Measurements from ENCODE around the gene GRIK3.

Gene GRIK3

DNA sequence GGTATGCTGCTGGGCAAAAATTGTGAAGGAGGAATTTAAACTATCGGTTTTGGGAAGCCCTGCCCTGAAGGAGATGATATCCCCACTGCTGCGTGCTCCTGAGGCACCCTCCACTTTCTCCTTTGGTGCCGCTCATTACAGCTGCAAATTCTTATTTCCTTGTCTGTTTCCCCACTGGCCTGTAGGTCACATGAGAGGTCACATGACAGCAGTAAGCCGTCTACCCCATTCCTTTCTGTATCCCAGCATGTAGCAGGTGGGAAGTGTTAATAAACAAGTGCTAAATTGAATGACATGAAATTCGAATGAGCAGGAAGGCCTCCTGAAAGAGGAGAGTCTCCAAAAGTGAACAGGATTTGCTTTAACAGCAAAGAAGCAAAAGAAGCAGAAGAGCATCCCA is 58.7 kb downstream of the GRIK3 start:
- DNase-seq: no peak

DNA sequence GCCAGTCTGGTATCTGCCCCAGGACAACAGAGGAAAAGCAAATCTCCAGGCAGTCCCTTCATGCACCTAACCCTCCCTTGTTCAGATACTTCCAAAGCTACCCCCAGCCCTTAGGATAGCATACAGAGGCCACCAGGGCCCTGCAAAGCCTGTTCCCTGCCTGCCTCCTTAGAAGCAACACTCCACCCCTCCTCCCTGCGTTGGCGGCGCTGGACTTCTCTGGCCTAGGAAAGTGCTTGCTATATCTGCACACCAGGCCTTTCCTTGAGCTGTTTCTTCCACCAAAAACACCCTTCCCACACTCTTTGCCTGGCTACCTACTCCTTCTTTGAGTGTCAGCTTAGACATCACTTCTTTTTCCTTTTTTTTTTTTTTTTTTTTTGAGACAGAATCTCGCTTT is 61.3 kb downstream of the GRIK3 start:
- no peak for DNase-seq

DNA sequence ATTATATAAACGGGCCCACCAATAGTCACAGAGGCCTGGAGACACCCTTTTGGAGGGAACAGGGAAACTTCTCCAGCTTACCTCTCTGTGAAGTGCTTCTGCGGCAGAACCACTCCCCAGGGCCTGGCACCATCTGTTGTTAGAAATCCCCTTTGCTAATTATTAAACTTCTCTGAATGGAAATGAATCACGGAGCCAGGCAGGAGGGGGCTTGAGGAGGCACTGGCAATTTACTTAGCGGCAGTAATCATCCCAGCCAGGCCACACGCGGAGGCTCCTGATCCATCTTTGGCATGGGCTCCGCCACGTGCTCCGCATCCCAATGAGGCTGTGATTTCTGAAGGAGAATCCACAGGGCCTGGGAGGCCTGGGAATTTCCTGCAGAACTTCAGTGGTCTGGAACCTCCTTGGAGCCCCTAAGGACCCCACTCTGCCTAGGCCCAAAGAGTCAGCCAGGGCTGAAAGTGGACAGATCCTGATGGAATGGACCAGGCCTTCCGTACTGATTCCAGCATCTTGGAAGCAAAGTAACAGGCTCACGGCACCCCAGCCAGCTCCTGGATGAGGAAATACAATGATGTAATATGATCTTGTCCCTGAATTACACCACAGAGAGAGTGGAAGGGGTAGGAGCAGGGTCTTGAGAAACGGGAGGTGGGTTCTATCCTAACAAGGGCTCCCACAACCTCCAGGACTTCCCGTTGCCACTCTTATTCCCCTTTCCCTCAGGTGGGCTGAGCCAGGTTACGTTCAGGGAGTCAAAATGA is 62.3 kb downstream of the GRIK3 start:
- DNase-seq: no peak

DNA sequence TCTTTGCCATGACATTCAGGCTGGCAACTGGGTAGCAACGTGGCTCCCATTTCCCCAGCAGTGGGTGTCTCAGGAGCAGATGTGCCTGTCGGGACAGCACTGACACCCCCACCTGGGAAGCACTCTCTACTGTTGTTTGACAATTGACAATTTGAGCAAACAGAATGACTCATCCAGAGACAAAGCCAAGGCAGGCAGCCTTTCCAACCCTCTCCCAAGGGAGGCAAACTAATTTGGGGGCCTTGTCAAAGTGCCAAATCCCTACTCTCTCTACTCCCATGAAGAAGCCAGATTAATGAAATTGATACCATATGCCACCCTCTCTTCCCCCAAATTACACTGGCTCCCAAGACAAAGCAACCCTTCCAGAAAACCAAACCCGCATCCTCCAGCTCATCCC is 65.6 kb downstream of the GRIK3 start:
- DNase-seq: no peak

DNA sequence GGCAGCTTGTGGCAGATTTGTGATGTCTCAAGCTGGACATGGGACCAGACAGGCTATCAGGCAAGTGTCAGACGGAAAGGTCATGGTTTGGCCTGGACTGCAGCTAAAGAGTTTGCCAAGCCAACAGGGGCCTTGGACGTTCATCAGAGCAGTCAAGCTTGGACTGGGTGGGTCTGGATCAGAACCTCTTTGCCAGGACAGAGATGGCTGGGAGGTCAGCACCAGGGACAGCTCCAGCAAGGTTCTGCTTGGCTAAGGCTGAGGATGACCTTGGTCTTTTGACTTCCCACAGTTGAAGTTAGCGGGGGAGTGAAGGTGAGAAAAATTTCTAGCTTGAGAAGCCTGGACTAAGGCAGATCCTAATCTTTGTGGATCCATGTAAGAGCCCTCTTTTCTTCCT is 68.1 kb downstream of the GRIK3 start:
- peak; percentile 1 for DNase-seq

DNA sequence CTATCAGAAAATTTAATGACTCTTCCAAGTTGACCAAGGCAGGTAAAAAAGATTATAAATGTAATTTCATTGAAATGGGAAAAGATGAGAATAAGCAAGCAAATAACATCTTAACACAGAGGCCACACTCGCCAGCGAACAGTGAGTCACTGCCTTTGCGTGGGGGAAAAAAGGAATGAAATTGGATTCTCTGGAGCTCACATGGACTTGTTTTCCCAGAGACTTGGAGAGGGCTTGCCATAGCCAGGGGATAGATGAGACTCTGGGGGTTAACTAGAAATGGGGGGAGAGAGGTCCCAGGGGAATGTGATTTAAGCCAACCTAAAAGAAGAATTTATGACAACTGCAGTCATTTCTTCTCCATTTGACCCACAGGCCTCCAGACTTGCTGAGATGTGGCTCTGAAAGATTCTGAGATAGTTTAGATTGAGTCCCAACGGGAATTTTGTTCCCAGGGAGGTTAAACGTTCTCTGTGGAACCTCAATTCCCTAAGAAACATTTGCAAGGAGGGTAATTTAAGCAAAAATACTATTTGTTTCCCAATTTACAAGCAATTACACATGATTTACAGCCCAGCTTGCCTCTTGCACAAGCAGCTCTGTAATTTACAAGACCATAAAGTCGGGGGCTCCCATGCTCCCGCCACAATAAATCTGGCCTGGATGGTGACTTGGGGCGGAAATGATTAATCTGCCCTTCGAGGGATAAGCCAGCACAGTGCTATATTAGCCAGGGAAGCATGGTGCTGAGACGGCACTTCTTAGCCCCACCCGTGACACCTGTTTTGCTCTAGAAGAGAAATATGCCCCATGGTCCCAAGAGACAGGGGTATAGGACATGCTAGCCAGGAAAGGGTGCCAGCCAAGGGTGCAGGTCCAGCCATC is 68.8 kb downstream of the GRIK3 start:
- DNase-seq: no peak

DNA sequence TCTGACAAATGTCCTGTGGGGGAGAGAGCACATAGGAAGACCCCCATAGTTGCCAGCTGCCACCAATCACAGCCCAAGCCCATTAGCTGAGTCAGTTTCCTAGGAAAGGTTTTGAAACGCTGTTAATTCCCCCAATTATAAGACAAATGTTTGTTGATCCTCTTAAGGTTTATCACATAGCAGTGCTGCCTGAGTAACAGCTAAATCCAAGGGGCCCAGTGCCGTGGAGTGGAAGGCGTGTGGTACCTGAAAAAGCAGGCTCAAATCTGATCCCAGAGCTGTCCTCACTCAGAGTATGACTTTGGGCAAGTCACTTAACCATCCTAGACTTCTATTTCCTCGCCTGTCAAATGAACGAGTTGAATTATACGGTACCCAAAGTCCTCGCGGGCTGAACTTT is 69.5 kb downstream of the GRIK3 start:
- DNase-seq: no peak

DNA sequence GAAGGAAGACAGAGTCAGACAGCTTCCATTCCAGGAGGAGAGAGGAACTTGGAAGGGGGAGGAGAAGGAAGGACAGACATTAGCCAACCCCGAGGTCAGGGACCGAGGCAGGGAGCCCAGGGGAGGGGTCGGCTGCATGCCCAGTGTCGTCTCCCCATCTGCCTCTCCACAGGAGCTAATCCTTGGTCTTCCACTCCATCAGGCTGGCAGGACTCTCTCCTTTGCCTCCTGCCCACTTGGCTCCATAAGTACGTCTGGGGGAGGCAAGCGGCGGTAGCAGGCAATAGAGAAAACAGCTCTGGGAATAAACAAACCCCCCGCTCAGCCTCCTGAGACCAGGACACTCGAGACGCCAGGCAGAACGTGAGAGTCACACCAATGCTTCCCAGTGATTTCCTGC is 71.3 kb downstream of the GRIK3 start:
- DNase-seq: no peak

DNA sequence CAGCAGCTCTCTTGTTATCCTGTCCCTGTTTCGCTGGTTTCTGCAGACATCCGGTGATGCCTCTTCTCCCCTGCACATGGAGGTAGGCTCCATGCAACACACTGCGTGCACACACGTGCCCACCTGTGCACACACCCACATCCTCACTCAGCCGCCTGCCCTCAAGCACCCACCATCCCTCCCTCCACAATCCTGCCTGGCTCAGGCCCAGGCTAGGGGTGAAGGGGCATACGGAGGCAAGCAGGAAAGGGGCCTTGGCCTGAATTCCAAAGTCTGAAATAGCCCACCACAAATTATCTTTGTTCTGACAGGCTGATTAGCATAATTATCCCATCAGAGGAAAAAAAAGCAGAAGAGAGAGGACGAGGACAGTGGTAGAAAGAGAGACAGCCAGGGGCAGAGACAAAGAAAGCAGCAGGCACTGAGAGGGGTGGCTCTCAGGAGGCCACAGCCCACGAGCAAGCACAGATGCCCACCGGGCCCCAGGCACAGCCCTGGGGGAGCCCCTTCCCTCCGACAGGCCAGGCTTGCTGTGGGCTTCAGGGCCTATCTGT is 73.2 kb downstream of the GRIK3 start:
- no peak for DNase-seq

DNA sequence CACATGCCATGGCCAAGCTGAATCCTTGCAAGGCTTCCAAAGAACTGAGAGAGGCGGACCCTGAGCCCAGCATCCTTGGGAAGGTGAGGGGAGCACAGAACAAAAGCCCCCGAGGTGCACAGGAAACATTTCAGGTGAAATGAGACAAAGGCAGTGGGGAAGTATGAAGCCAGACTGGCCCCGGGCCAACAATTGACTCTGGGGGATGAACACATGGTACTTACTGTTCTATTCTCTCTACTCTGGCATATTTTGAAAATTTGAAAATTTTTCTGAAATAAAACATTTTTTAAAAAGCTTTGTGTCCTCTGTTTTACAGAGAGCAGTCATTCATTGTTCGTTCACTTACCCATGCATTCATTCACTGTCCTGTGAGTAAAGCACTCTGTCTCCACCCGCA is 77.7 kb downstream of the GRIK3 start:
- DNase-seq: no peak

DNA sequence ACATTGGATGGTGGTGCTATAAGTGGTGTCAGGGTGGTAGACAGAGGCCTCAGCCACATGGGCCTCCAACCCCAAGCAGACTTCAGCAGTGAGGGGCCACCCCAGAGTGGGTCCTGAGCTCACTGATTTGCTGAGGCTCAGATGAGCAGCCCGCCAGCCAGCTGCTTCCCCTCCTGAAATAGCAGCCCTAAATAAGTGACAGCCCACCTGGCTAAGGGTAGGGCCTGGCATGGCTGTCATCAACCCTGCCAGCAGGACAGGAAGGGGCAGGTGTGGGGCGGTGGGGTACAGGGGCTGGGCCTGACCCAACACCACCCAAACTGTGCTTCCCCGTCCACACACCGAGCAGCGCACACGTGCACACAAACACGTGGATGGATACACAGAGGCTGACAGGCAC is 79.3 kb downstream of the GRIK3 start:
- no peak for DNase-seq

DNA sequence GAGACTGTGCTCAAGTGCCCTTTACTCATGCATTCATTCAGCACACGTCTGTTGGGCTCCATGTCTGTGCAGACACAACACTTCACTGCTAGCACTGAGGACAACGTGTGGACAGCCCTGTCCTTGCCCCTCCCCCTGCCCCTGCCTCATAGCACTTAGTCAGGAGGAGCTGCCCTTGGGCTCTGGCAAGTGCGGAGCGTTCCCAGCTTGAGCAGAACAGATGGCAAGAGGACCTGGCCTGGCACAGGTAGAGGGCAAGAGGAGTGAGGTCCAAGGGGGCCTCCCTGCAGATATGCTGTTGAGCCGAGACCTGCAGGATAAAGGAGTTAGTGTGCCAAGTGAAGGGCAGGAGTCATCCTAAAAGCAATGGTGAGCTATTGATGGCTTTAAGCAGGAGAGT is 81.3 kb downstream of the GRIK3 start:
- no peak for DNase-seq

DNA sequence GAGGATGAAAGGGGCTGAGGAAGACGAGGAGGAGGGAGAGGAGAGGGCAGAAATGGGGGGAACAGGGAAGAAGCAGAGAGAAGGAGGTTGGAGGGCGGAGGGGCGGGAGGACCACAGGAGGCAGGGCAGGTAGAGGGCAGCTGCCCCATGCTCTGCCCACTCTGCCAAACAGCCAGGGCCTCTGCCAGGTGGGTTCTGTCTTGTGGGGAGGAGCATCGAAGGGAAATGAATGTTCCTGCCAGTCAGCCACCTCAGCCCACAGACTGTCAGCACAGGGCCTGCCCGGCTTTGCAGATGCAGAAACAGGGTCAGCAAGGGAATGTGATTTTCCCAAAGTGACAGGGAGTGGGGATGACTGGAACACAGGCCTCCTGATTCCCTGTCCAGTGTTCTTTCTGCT is 82.6 kb downstream of the GRIK3 start:
- no peak for DNase-seq

DNA sequence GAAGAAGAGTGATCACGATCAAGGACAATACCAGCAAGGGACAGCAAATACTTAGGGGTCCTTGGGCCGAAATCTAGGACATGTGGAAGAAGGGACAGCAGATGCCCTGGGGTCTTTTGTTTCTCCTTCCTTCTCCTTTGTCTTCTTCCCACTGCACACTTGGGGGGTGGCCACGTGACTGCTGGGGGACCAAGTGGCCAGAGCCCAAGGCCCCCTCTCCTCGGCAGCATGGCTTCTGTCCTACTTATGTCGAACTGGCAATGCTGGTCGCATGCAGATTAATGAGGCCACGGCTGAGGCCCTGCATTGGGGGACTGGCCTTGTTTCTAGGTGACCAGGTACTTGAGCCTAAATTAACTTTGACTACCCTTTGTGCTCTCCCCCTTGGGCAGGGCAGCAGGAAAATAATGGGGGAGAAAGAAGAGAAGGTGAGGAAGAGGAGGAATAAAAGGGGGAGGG is 83.0 kb downstream of the GRIK3 start:
- no peak for DNase-seq

DNA sequence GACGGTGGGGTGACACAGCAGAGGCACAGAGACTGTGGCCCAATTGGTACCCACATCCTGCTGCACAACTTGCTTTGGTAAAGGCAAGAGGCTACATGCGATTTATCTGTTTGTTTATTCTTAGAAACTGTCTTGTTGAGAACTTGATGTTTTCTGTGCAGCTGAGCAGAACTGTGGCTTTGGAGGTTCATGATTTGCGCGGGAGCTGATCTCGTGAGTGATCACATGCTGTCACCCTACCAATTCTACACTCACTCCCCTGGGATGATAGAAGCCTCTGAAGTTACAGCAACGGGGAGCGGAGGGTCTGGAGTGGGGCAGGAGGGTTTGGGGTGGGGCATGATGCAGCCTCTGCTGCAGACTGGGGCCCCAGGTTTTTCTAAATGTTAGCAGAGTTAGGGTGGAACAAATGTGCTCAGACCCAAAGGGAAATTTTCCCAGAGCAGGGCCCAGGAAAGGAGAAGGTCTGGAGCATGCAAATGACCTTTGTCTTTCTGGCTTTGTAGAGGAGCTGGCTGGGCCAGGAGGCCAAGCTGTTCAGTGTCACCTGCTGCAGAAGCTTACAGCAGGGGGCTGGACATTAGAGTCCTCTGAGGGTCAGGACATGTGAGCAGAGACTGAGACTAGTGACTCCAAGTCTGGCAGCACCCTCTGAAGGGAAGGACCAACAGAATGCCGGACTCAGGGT is 83.6 kb downstream of the GRIK3 start:
- no peak for DNase-seq

DNA sequence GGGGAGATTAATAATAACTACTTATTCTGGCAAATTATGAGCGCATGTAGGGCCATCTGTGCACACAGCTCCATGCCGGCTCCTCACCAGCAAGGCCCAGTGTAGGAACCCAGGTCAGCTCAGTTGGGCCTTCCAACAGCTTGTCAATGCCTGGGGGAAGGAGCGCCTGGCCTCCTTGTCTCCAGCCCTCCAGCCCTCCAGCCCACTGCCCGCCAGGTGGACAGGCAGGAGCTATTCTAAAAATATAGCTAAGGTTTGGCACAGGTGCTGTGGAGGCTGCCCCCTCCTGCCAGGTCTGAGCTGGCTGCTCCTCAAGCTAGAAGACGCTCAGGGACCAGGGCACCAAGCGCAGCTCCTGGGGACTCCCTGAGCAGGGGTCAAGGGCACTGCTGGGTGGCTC is 85.7 kb downstream of the GRIK3 start:
- no peak for DNase-seq

DNA sequence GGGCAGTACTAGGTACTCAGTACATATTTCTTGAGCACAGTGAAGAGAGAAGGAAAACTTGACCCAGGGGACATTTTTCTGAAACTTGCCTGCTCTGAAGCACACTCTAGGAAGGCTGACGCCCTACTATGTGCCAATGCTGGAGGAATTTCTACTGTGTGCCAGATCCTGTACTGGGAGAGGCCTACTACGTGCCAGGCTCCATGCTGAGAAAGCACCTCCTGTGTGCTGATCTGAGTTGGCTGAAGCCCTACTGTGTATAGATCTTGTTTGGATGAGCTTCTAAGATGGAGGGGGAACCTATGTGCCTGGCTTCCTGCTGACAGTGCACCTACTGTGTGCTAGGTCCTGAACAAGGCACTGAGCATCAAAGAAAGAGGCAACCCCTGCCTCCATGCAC is 86.2 kb downstream of the GRIK3 start:
- DNase-seq: no peak

DNA sequence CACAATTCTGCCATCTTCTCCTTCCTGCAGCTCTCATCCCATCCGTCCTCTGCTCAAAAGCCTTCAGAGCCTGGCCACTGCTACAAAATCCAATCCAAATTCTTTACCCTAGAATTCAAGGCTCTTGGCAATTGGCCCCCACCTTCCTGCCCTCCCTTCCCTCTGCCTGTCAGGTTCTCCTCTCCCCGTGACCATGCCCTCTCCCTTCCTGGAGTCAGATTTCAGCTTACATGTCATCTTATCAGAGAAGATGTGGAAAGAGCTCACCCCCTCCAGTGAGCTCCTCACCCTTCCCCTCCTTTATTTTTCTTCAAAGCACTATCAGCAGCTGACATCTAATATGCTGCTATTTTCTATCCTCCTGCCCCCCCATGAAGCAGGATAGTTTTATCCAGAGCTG is 86.9 kb downstream of the GRIK3 start:
- DNase-seq: no peak

DNA sequence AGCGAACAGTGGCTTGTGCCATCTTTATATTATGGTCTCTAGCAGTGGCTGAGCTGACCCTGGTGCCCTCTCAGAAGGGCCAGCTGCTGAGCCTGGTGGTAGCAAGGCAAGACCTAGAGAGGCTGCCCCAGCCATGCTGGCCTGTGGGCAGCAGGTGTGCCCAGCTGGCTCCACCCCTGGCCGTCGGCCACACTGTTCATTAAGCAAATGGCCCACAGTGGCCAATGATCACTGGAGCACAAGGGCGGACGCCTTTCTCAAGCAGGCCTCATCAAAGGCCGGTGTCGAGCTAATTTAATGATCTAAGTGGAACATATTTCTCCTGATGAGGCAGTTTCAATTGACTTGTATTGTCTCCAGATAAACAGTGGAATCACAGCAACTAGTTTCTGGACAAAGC is 89.4 kb downstream of the GRIK3 start:
- DNase-seq: no peak

DNA sequence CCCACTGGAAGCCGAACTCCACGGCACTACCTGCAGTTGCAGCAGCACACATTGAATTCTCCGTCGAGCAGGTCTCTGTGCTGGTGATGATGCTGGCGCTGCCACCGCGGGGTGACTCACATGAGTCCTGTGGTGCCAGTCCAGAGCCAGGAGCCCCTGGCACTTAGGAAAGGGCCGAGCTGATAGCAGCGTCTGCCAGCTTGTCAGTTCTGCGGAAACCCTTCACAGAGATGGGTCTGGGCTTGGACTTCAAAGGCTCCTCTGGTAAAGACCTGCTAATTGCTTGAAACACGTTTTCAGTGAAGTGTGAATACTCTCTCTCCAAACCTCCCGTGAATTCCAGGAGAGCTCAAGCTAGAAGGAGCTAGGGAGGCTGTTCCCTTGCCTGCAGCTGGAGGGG is 92.2 kb downstream of the GRIK3 start:
- DNase-seq: no peak

DNA sequence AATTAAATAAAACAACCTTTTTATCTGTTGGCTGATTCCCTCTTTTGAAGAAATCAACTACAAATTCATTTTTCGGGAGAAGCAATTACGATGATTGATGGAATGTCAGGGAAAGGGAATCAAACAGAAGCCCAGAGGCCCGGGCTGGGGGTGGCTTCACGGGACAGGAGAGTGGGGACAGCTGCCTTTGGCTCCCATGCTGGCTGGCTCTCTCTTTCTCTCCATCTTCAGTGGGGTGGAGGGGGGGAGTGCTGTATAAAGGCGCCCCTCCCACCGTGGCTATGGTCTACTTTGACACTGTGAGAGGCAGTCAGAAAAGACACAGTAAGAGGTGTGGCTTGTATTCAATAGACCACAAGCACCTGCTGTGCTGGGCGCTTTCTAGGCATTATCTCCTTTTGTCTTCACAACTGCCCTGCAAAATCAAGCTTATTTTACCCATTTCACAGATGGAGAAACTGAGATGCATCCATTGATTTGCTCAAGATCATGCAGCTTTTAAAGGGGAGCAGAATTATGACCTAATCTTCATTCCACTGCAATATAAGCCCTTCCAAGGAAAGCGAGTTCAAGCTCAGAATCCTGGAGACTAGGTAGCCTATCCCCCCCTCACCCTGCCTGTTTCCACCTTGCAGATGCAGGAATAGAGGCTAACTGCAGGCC is 92.9 kb downstream of the GRIK3 start:
- no peak for DNase-seq

DNA sequence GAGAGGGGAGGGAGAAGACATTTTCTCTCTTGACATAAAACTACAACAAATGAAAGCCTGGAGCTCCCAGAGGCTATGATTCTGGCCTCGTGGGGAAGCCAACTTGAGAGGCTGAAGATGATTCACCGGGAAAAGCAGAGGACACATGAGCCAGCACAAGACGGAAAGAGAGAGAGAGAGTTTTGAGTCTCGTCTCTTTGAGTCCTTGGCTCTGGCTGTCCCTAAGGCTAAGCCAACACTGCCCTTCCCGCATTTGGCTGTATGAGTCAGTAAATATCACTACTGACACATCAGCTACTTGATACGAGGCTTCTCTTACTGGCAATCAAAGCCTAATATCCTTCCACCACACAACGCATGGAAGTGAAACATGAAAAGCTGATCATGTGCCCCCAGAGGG is 95.5 kb downstream of the GRIK3 start:
- DNase-seq: no peak

DNA sequence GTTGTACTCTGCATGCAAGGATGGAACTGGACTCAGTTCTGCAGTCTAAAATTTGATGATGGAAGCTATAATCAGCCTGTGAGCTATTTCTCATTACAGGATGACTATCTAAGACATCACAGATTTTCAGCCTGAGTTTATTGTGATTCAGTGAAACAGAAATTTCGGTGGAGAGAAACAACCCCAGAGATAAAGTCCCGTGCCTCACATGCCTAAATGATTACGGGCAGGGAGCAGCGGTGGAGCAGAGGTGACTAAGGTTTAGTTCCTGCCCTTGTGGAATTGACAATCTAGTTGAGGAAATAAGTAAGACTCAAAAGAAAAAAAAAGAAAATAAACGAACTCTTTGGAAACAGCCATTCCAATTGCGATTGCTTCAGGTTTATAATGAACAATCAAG is 96.9 kb downstream of the GRIK3 start:
- DNase-seq: no peak
